HL-60 (cell line): ENCODE results near the gene TYMP.

ENCODE experiments used
- DNase-seq, 2 experiments: peaks; one replicate each; pipeline ENCODE4 v3.0.0-alpha.2; 2010 to 2020; ENCODE audit warnings: low read depth in 1 of 2, low spot score in 1 of 2
- H3K27ac ChIP-seq: fragments of 250-450 bp; sonication (Bioruptor Pico); replicated peaks from 2 replicates; pipeline ENCODE4 v1.5.1; 2020; ENCODE audit warnings: mild to moderate bottlenecking, moderate library complexity
- H3K27me3 ChIP-seq: fragments of 250-450 bp; sonication (Bioruptor Pico); 2 replicates; pipeline ENCODE4 v1.5.1; 2021; ENCODE audit warnings: mild to moderate bottlenecking, moderate library complexity; ENCODE audit not compliant: insufficient read depth, poor library complexity, severe bottlenecking
- H3K4me3 ChIP-seq: replicated peaks from 2 replicates; pipeline ENCODE4 v1.5.1; 2011; ENCODE audit warnings: mild to moderate bottlenecking, control low read depth, low read length; ENCODE audit not compliant: insufficient read depth
- GABPA ChIP-seq: IDR thresholded peaks from 2 replicates; pipeline ENCODE4 v1.6.1; 2012; ENCODE audit warnings: low read depth
- POLR2AphosphoS5 ChIP-seq: IDR thresholded peaks from 2 replicates; pipeline ENCODE4 v1.6.1; 2012; ENCODE audit warnings: low read depth
- SPI1 ChIP-seq: IDR thresholded peaks from 2 replicates; pipeline ENCODE4 v1.6.1; 2012; ENCODE audit warnings: low read depth, mild to moderate bottlenecking, borderline replicate concordance
- TF ChIP-seq, protein P1 (sequence below): IDR thresholded peaks from one replicate; pipeline ENCODE4 v1.5.1; 2011; ENCODE audit warnings: low read length, control low read depth, inconsistent platforms; ENCODE audit not compliant: insufficient read depth
- TF ChIP-seq, protein P2 (sequence below): IDR thresholded peaks from 2 replicates; pipeline ENCODE4 v1.6.1; 2012; ENCODE audit warnings: low read depth; ENCODE audit not compliant: insufficient replicate concordance

TYMP gene

GRCh38 chr22:50530877-50531545 lies 1.2 kb upstream of the TYMP start:
- TF ChIP-seq, protein P1, sequence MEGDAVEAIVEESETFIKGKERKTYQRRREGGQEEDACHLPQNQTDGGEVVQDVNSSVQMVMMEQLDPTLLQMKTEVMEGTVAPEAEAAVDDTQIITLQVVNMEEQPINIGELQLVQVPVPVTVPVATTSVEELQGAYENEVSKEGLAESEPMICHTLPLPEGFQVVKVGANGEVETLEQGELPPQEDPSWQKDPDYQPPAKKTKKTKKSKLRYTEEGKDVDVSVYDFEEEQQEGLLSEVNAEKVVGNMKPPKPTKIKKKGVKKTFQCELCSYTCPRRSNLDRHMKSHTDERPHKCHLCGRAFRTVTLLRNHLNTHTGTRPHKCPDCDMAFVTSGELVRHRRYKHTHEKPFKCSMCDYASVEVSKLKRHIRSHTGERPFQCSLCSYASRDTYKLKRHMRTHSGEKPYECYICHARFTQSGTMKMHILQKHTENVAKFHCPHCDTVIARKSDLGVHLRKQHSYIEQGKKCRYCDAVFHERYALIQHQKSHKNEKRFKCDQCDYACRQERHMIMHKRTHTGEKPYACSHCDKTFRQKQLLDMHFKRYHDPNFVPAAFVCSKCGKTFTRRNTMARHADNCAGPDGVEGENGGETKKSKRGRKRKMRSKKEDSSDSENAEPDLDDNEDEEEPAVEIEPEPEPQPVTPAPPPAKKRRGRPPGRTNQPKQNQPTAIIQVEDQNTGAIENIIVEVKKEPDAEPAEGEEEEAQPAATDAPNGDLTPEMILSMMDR = no peak
- TF ChIP-seq POLR2AphosphoS5 = peak; percentile 83
- TF ChIP-seq, protein P2, sequence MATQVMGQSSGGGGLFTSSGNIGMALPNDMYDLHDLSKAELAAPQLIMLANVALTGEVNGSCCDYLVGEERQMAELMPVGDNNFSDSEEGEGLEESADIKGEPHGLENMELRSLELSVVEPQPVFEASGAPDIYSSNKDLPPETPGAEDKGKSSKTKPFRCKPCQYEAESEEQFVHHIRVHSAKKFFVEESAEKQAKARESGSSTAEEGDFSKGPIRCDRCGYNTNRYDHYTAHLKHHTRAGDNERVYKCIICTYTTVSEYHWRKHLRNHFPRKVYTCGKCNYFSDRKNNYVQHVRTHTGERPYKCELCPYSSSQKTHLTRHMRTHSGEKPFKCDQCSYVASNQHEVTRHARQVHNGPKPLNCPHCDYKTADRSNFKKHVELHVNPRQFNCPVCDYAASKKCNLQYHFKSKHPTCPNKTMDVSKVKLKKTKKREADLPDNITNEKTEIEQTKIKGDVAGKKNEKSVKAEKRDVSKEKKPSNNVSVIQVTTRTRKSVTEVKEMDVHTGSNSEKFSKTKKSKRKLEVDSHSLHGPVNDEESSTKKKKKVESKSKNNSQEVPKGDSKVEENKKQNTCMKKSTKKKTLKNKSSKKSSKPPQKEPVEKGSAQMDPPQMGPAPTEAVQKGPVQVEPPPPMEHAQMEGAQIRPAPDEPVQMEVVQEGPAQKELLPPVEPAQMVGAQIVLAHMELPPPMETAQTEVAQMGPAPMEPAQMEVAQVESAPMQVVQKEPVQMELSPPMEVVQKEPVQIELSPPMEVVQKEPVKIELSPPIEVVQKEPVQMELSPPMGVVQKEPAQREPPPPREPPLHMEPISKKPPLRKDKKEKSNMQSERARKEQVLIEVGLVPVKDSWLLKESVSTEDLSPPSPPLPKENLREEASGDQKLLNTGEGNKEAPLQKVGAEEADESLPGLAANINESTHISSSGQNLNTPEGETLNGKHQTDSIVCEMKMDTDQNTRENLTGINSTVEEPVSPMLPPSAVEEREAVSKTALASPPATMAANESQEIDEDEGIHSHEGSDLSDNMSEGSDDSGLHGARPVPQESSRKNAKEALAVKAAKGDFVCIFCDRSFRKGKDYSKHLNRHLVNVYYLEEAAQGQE = no peak
- no peak for TF ChIP-seq GABPA
- no peak for TF ChIP-seq SPI1
- H3K4me3 ChIP-seq = peak overlapping the region; percentile 58
- peak overlapping the region; percentile 99 for H3K27ac ChIP-seq
- H3K27me3 ChIP-seq = no peaks in the 10 kb centered on the region
- peak; percentile 86 to 93 for DNase-seq

DNA sequence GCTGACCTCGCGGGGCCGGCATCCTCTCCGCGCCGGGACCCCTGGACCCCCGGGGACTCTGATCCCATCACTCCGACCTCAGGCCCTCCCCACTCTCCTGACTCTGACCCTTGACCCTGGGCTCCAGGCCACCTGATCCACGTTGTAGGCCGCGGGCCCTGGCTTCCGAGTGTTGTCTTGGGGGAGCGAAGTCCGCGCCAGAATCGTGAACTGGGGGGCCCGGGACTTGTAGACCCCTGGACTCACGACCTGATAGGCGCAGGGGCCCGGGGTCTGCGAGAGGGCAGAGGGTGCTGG lies 716 bp upstream of the TYMP start:
- Histone ChIP-seq H3K27ac (peak overlapping the region; percentile 99), H3K27me3 (no peaks in the 10 kb centered on the region), H3K4me3 (peak overlapping the region; percentile 58)
- TF ChIP-seq, protein P1 = no peak
- no peak; the same call in 1 of the 2 replicates for TF ChIP-seq POLR2AphosphoS5
- TF ChIP-seq, protein P2 = no peak
- no peak for TF ChIP-seq SPI1
- TF ChIP-seq GABPA = no peak
- no peak for DNase-seq

DNA sequence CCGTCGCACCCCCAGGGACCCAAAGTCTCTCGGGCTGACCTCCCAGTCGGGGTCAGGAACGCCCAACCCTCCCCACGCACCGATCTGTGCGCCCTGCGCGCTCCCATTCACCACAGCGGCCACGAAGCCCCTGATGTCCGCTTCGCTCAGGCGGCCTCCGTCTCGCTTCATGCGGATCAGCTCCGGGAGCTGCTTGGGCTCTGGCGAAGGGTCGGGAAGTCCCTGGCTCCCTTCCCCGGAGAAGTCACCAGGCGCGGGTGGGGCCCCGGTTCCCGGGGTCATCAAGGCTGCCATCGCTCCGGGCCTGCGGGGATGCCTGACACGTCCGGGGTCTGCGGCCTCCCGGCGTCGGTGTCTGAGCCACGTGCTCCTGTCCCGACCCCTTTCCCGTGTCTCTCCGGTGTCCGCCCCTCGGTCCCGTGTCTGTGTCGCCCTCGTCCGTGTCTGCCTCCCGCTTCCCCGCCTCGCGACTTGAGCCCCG lies 356 bp downstream of the TYMP start:
- no peak for TF ChIP-seq GABPA
- peak; percentile 23; the same call in 1 of the 2 replicates for TF ChIP-seq POLR2AphosphoS5
- no peak for TF ChIP-seq SPI1
- TF ChIP-seq, protein P2 = no peak
- TF ChIP-seq, protein P1 = no peak
- peak overlapping the region; percentile 58 for H3K4me3 ChIP-seq
- peak overlapping the region; percentile 99 for H3K27ac ChIP-seq
- DNase-seq = no peak
- no peaks in the 10 kb centered on the region for H3K27me3 ChIP-seq
